Hematopoietic multipotent progenitor cell treated with erythropoietin and hydrocortisone succinate and interleukin-3 and kit ligand, for 6 days (in vitro differentiated cells): ENCODE measurements around the gene DPYSL3.
A peak's percentile ranks its signal among the peaks of the same experiment; 100 is the strongest.

ENCODE experiments used
- DNase-seq: peaks from one replicate; pipeline ENCODE4 v3.0.0-alpha.2; 2015

DPYSL3 gene

DNA sequence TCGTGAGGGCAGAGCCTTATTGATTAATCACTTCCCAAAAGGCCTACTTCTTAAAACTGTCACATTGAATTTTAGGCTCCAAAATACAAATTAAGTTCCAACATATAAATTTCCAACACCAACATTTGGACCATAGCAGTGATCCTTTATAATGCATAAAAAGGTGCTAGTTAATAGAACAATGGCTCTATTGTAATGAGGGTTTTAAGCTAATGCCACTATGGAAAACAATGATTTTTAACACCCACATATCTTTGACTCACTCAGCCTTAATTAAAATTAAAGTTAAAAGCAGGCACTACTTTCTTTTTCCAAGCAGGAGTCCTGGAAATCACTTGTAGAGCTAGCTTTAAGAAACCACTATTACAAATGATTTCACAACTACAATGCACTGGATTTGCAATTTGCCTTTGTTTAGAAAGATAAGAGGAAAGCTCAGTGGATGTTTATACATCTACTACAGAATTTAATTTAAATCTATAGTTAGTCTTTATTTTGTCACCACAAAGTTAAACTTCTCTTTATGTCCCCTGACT is 41.8 kb downstream of the DPYSL3 start:
- DNase-seq: no peak

GRCh38 chr5:147466360-147466980 is 43.4 kb downstream of the DPYSL3 start:
- no peak for DNase-seq

DNA sequence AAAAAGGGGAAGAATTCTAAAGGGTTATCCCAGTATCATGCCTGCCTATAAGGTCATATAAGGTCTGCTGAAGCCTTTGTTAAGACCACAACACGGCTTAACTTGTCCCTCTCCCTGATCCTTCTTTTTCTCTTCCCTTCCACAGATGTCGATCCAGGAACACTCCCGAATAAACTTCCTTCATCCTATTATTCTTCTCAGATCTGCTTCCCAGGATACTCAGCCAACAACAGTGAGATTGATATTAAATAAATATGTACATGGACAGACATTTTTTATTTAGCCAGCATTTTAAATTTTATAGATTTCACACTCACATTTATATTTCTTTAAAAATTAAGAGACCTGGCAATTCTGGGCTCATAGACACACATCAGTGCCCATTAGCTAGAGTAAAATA is 44.1 kb downstream of the DPYSL3 start:
- no peak for DNase-seq

GRCh38 chr5:147464211-147464610 is 45.7 kb downstream of the DPYSL3 start:
- DNase-seq: peak; percentile 63

- DNase-seq: no peak
Measured at GRCh38 chr5:147461915-147462314, 48.0 kb downstream of the DPYSL3 start.

GRCh38 chr5:147460380-147460779 is 49.5 kb downstream of the DPYSL3 start:
- no peak for DNase-seq

GRCh38 chr5:147458581-147458980 is 51.3 kb downstream of the DPYSL3 start:
- DNase-seq: no peak

DNA sequence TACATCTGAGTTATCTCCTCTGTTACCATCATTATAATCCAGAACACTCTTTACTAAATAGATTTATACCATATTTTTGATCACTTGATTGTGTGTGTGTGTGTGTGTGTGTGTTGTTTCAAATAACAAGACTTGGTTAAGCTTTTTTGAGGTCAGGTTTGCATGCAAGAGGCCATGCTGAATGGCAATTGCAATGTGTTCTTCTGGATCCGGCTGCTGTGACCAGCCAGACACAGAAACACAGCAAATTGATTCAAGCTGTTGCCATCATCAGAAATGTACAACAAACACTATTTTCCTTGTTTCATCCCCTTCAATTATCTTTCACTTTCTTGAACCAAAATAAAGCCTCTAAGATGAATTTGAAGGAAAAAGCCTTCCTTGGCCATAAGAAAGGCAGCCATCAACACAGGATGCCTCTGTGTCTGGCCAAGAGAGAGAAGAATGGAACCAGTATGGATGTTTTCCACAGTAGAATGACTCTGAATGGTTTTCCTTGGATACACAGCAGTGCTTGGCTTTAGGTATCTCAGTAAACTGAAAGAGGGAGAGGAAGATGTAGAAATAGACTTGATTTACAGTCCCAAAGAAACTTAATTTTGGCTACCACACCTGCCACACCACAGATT is 53.9 kb downstream of the DPYSL3 start:
- no peak for DNase-seq

GRCh38 chr5:147454996-147455677 is 54.7 kb downstream of the DPYSL3 start:
- DNase-seq: no peak

DNA sequence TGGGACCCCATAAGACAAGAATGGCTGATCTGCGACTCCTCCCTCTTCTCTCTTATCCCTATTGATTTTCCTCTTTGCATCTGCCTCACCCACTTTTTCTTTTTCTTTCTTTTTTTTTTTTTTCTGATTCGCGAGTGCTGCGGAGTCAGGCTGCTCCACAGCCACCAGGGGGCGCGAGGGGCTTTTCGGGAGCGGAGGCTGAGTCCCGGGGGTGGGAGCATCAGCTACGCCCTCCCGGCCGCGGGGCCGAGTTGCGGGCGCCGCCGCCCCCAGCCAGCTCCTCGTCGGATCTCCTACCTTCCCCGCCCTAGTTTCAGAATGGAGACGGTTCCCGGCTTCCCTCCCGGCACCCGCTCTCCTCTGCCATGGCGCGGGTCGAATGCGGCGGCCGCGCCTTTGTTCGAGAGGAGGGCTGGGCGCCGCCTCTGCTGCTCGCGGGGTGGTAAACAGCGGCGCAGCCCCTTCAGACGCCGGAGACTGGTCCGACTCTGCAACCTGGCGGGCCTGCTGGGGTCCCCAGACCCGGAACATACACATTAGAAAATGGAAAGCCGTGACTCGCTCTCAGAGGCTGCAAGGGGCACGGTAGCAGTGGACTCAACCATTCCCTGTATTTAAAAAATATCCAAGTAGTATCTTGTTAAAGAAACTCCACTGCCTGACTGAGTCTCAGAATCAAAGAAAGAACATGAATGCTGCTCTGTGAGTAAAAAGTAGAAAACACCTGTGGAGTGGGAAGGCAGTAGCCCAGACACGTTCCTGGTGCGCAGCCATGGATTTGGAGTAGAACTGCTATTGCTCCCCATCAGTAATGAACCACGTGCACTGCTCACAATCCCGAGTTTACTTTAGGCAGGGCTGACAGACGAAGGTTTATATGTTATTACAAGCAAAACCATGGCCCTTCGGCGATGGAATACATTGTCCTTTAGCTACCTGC is 55.7 kb downstream of the DPYSL3 start:
- peak; percentile 84 for DNase-seq

- DNase-seq: no peak
Measured at GRCh38 chr5:147452165-147452811, 57.6 kb downstream of the DPYSL3 start.

GRCh38 chr5:147451193-147451592 is 58.7 kb downstream of the DPYSL3 start:
- DNase-seq: no peak

GRCh38 chr5:147450606-147451005 is 59.3 kb downstream of the DPYSL3 start:
- no peak for DNase-seq

- no peak for DNase-seq
Measured at GRCh38 chr5:147448766-147449165, 61.1 kb downstream of the DPYSL3 start.

GRCh38 chr5:147446523-147446922 is 63.3 kb downstream of the DPYSL3 start:
- DNase-seq: no peak

GRCh38 chr5:147445917-147446316 is 64.0 kb downstream of the DPYSL3 start:
- DNase-seq: no peak

DNA sequence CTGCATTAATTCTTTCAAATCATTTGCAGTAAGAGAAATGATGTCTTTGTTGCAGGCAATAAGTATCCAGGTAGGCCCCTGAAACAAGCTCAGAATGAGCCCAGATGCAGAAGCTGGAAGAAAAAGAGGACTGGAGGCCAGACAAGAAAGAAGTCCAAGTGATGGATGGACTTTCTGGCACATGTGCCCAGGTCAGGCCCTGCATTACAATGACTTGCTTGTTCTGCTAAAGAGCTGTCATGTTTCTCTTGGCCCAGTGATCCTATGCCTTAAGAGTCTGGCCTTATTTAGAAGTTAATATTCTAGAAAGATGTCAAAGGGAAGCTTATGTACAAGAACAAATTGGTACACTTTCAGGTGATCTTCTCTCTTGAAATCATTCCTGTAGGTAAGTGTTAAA is 64.8 kb downstream of the DPYSL3 start:
- no peak for DNase-seq

GRCh38 chr5:147442224-147442623 is 67.6 kb downstream of the DPYSL3 start:
- DNase-seq: no peak

GRCh38 chr5:147441191-147441695 is 68.6 kb downstream of the DPYSL3 start:
- no peak for DNase-seq

DNA sequence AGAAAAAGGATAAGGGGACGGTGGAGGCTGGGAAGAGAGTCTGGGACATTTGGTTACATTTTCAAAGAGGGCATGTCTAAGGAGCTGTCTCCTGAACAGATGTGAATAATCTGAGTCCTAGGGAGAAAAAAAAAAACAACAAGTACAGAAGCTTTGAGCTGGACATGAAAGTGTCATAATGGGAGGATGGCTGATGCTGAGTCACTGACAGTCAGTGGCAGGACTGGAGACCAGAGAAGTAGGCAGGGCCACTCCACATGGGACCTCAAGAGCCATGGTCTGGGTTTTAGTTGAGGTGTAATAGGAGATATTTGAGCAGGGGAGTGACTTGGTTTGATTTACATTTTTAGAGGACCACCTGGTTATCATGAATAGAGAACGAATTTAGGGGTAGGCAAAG is 70.6 kb downstream of the DPYSL3 start:
- no peak for DNase-seq

- peak; percentile 56 for DNase-seq
Measured at GRCh38 chr5:147437161-147437596, 72.7 kb downstream of the DPYSL3 start.

- no peak for DNase-seq
Measured at GRCh38 chr5:147436596-147436995, 73.3 kb downstream of the DPYSL3 start.
